Measurements from ENCODE around the gene SLC41A2. TPM values are rescaled to one million over a fixed set of nuclear protein-coding genes. Genes with fewer than 3 reads are reported as not detected.
"Not testable (repeated sequence)": the region's sequence is repeated elsewhere in the genome, so short reads cannot be mapped to it uniquely, and the experiment has no call there.

Gene SLC41A2
- total and polyA plus RNA-seq, 5 experiments from 2014 or later: 0.69 to 2.9 (median 2.8) TPM; not detected in 2

DNA sequence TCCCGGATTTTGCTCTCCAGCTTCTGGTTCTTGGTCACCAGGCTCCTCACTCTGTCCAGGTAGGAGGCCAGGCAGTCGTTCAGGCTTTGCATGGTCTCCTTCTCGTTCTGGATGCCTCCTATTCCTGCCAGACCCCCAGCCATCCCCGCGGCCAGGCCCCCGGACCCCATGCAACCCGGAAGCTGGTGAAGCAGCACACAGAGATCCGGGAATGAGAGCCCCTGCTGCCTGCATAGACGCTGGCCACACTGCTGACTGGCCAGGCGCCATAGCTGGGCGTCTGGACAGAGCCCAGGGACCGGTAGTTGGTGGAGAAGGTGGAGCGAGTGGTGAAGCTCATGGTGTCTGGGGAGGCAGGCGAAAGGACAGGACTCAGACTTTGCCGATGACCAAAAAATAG, 19.6 kb upstream of the SLC41A2 start:
- DNase-seq, POLR2A ChIA-PET, ATAC-seq, H3K27ac Mint-ChIP-seq, H3K9me3 Mint-ChIP-seq, H3K36me3 Mint-ChIP-seq, H3K4me3 Mint-ChIP-seq, H3K27me3 Mint-ChIP-seq: not testable (repeated sequence)
- peaks cover 0 to 20% (median 0%) of the 10 kb centered on the region in 4 donors for H3K4me1 Mint-ChIP-seq

DNA sequence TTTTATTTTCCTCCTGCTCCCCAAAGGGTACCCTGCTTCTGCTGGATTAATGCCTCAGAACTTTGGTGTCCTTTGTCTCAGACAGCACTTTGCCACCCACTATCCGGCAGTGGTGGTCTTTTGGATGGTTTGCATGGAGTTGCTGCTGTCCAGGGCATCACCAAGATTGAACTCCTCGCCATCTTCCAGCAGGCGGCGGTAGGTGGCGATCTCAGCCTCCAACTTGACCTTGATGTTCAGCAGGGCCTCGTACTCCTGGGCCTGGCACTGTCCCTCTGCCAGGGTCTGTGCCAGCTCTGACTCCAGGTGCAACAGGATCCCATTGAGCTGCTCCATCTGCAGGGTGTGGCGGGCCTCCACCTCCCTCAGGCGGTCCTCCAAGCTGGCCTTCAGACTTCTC, 18.6 kb upstream of the SLC41A2 start:
- Mint-ChIP-seq H3K4me1 (peaks cover 0 to 20% (median 0%) of the 10 kb centered on the region in 4 donors), H3K27ac (no peak overlapping the region), H3K9me3 (no peaks in the 10 kb centered on the region), H3K27me3 (peaks cover 0 to 3% (median 0%) of the 10 kb centered on the region in 5 donors), H3K36me3 (no peaks in the 10 kb centered on the region), H3K4me3 (no peak overlapping the region)
- DNase-seq (no peak), ATAC-seq (no peak)
- POLR2A ChIA-PET: no interaction called here

DNA sequence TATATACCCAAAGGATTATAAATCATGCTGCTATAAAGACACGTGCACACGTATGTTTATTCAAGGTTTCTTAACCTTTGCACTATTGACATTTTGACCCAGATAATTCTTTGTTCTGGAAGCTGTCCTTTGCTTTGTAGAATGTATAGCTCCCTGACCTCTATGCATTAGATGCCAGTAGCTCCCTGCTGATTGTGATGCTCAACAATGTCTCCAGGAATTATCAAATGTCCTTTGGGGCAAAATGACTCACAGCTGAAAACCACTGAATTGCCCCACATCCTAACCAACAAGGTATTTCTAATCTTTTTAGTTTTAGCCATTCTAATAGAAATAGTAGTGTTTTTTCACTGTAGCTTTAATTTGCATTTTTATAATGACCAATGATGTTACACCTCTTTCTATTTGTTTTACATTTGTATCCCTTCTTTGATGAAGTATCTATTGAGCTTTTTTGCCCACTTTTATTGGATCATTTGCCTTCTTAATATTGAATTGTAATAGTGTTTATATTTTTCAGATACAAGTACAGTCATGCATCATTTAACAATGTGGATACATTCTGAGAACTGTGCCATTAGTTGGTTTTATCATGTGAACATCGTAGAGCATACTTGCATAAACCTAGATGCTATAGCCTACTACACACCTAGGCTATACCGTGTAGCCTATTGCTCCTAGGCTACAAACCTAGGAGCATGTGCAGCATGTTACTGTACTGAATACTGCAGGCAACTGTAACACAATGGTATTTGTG, 17.7 kb upstream of the SLC41A2 start:
- Mint-ChIP-seq H3K4me3 (no peak overlapping the region), H3K27me3 (peaks cover 0 to 3% (median 0%) of the 10 kb centered on the region in 5 donors)
- ATAC-seq: no peak

DNA sequence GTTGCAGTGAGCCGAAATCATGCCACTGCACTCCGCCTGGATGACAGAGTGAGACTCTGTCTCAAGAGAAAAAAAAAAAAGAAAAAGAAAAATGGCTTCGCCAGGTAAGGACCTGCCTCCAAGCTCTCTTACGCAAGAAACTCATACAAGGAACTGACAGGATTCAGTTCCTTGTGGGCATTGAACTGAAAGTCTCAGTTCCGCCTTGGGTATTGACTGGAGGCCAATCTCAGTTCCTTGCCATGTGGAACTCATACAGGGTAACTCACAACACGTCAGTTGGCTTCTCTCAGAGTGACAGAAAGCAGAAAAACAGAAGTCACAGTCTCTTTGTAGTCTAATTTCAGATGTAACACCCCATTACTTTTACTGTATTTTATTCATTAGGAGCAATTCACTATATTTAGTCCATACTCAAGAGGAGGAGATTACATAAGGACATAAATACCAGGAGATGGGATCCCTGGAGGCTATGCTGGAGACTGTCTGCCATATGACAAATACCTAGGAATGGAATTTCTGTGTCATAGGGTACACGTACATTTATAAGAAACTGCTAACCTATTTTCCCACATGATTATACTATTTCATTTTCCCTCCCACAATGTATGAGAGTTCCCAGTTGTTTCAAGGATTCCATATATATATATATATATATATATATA, 16.7 kb upstream of the SLC41A2 start:
- no peak overlapping the region for H3K4me3 Mint-ChIP-seq
- H3K4me1 Mint-ChIP-seq: peaks cover 0 to 20% (median 0%) of the 10 kb centered on the region in 4 donors
- H3K9me3 Mint-ChIP-seq: no peaks in the 10 kb centered on the region
- peak in 1 of 10 donors; percentile 22 for DNase-seq
- no peaks in the 10 kb centered on the region for H3K36me3 Mint-ChIP-seq
- H3K27me3 Mint-ChIP-seq: no peaks in the 10 kb centered on the region
- H3K27ac Mint-ChIP-seq: peak overlapping the region in 1 of 10 donors; percentile 11
- POLR2A ChIA-PET: no interaction called here
- ATAC-seq: peak in 1 of 2 donors; percentile 79

More for the DNA sequence above, 17.7 kb upstream of the SLC41A2 start:
- Mint-ChIP-seq H3K9me3 (no peaks in the 10 kb centered on the region), H3K27ac (no peak overlapping the region), H3K4me1 (peaks cover 0 to 20% (median 0%) of the 10 kb centered on the region in 4 donors), H3K36me3 (no peaks in the 10 kb centered on the region)
- DNase-seq: no peak
- POLR2A ChIA-PET: no interaction called here

DNA sequence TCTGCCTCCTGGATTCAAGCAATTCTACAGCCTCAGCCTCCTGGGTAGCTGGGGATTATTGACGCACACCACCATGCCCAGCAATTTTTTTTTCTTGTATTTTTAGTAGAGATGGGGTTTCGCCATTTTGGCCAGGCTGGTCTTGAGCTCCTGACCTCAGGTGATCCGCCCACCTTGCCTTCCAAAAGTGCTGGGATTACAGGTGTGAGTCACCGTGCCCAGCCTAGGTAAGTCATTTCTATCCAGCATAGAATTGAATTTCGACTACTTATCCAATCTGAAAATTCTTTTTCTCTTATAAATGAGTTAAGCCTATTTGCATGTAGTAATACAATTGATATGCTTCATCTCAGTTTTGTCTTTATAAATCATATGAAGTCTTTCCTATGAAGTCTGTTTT, 15.2 kb upstream of the SLC41A2 start:
- H3K27ac Mint-ChIP-seq: no peak overlapping the region
- H3K36me3 Mint-ChIP-seq: no peaks in the 10 kb centered on the region
- no peak overlapping the region for H3K4me3 Mint-ChIP-seq
- H3K9me3 Mint-ChIP-seq: no peaks in the 10 kb centered on the region
- peaks cover 0 to 20% (median 0%) of the 10 kb centered on the region in 4 donors for H3K4me1 Mint-ChIP-seq
- DNase-seq (no peak), ATAC-seq (no peak)
- no peaks in the 10 kb centered on the region for H3K27me3 Mint-ChIP-seq
- POLR2A ChIA-PET: no interaction called here

DNA sequence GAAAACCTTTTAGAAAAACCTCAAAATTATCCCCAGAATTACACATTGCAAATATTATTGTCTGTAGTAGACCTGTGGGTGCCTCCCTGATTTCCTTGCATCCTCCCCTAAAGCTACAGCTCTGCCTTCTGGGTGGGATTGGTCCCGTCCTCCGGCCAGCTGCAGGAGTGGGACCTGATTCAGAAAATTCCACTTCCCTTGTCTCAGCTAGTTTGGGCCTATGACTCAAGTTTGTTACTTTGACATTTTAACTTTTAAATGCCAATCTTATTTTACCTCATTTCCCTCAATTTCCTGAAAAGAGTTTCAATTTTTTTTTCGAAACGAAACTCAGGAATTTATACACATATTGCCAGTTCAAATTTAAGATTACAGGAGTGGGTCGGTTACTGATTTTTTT, 13.2 kb upstream of the SLC41A2 start:
- Mint-ChIP-seq H3K4me1 (peaks cover 0 to 19% (median 0%) of the 10 kb centered on the region in 4 donors), H3K27me3 (peaks cover 0 to 4% (median 0%) of the 10 kb centered on the region in 5 donors), H3K36me3 (no peaks in the 10 kb centered on the region), H3K9me3 (no peaks in the 10 kb centered on the region), H3K4me3 (no peak overlapping the region), H3K27ac (no peak overlapping the region)
- DNase-seq: no peak
- no peak for ATAC-seq
- POLR2A ChIA-PET: no interaction called here

DNA sequence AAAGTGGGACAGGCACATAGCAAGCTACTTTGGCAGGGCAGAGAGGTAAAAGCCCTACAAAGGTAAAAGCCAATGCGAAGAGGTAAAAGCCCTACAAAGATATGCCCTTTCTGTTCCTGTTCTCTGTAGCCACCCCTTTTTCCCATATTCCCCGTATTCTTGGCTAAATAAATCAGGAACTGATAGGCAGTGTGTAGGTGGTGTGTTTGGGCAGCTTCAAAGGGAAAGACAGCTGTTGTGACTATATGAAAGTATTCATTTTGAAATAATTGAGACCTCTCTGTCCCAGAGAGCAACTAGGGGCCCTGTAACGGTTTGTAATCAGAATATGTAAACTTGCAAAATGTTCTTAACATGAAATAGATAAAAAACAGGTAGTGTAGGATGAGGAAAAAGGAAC, 11.3 kb upstream of the SLC41A2 start:
- H3K36me3 Mint-ChIP-seq: peaks cover 0 to 3% (median 0%) of the 10 kb centered on the region in 3 donors
- ATAC-seq (no peak), DNase-seq (no peak)
- no peak overlapping the region for H3K27ac Mint-ChIP-seq
- H3K4me1 Mint-ChIP-seq: peaks cover 0 to 7% (median 0%) of the 10 kb centered on the region in 4 donors
- no peaks in the 10 kb centered on the region for H3K9me3 Mint-ChIP-seq
- H3K4me3 Mint-ChIP-seq: no peak overlapping the region
- peaks cover 2 to 12% (median 10%) of the 10 kb centered on the region in 5 donors for H3K27me3 Mint-ChIP-seq
- POLR2A ChIA-PET: no interaction called here

DNA sequence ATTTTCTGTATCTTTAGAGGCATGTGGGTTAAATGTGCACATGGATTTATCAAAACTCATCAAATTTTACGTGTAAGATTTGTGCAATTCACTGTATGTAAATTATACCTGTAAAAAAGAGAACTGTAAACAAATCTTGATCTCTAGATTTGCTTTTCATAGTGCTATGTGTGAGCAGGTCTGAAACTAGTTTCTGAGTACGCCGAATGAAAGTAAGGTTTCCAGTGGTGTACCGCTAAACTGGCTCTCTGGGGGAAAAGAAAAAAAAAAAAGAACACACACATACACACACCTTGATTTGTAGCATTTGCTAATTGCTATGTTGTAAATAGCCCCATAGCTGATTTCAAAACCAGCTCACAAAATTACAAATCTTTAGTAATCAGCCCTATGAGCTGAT, 8.6 kb upstream of the SLC41A2 start:
- peaks cover 0 to 7% (median 0%) of the 10 kb centered on the region in 4 donors for H3K4me1 Mint-ChIP-seq

DNA sequence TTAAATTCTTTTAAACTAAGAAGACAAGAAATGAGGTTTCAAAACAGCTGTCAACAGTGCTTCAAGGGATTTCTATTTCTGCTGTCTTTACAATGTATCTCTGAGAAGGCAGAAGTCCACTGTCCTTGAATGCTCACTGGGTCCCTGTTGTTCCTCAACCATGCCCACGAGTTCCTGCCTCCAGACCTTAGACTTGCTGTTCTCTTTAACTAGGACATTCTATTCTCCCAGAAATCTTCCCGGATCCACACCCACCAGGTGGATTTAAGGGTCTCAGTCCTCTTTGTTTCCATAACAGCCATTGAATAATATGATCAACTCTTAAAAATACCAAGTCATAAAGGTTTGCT, 6.7 kb upstream of the SLC41A2 start:
- ATAC-seq: no peak
- peaks cover 0 to 11% (median 4%) of the 10 kb centered on the region in 4 donors for H3K4me1 Mint-ChIP-seq

More for the DNA sequence above, 8.6 kb upstream of the SLC41A2 start:
- Mint-ChIP-seq H3K27ac (no peak overlapping the region), H3K4me3 (no peak overlapping the region), H3K36me3 (peaks cover 0 to 3% (median 0%) of the 10 kb centered on the region in 3 donors), H3K27me3 (peaks cover 10 to 30% (median 19%) of the 10 kb centered on the region in 5 donors), H3K9me3 (no peaks in the 10 kb centered on the region)
- POLR2A ChIA-PET: no interaction called here
- DNase-seq: no peak
- ATAC-seq: no peak

DNA sequence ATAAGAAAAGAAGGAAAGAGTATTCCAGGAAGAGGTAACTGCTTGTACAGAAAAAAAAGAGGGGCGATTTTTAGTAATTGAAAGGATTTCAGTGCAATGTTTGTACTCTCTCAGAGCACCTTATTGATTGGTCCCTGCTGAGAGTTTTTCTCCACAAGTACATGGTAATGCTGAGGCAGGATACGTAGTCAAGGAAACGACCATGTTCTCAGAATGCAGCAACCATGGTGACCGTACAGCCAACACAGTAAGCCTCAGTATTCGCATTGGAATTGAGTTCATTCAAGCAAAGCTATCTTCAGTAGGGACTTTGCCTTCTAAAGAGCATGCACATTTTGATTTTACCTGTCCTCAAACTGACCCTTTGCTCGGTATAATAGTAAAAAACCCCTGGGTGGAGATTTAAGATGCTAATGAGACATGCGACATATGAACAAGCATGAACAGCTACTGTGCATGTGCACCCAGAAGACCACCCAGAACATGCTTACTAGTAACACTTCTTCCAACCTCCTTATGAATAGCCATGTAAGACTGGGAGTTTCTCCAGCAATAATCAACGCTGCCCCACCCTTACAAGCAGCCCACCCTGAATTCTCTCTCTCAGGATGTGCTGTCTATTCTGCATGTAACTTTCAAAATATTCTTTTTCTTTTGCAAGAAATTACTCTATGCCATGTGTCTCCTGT, 6.2 kb upstream of the SLC41A2 start:
- Mint-ChIP-seq H3K27me3 (peaks cover 10 to 30% (median 22%) of the 10 kb centered on the region in 5 donors), H3K4me3 (no peak overlapping the region), H3K27ac (no peak overlapping the region), H3K4me1 (peaks cover 0 to 15% (median 6%) of the 10 kb centered on the region in 4 donors), H3K9me3 (no peaks in the 10 kb centered on the region), H3K36me3 (peaks cover 0 to 3% (median 0%) of the 10 kb centered on the region in 3 donors)
- ATAC-seq: no peak
- POLR2A ChIA-PET: no interaction called here
- DNase-seq: no peak

More for the DNA sequence above, 6.7 kb upstream of the SLC41A2 start:
- POLR2A ChIA-PET: no interaction called here
- Mint-ChIP-seq H3K27ac (no peak overlapping the region), H3K4me3 (no peak overlapping the region), H3K9me3 (no peaks in the 10 kb centered on the region), H3K36me3 (peaks cover 0 to 3% (median 0%) of the 10 kb centered on the region in 3 donors), H3K27me3 (peaks cover 10 to 30% (median 22%) of the 10 kb centered on the region in 5 donors)
- DNase-seq: no peak

DNA sequence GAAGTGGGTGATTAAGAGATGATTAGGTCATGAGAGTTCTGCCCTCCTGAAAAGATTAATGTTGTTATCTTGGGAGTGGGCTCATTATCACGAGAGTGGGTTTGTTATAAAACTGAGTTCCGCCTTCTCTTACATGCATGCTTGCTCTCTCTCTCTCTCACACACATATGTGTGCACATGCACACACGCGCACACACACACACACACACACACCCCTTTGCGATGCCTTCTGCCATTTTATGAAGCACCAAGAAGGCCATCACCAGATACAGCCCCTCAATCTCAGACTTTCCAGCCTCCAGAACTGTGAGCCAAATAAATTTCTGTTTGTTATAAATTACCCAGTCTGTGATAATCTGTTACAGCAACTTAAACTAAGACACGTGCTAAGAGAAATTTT, 5.7 kb upstream of the SLC41A2 start:
- DNase-seq: no peak
- ATAC-seq: no peak
- POLR2A ChIA-PET: no interaction called here
- Mint-ChIP-seq H3K27ac (no peak overlapping the region), H3K9me3 (no peaks in the 10 kb centered on the region), H3K36me3 (peaks cover 0 to 3% (median 0%) of the 10 kb centered on the region in 3 donors), H3K4me3 (no peak overlapping the region), H3K27me3 (peaks cover 10 to 30% (median 22%) of the 10 kb centered on the region in 5 donors), H3K4me1 (peaks cover 3 to 21% (median 11%) of the 10 kb centered on the region in 4 donors)

DNA sequence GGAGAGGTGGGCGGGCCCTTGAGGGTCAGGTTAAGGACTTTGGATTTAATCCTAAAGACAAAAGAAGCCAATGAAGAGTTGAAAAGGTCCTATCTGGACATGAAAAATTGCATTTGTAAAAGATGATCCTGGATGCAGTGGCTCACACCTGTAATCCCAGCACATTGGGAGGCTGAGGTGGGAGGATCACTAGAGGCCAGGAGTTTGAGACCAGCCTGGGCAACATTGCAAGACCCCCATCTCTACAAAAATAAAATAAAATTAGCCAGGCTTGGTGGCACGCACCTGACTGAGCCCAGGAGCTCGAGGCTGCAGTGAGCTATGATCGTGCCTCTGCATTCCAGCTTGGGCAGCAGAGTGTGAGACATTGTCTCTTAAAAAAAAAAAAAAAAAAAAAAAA, 2.4 kb upstream of the SLC41A2 start:
- DNase-seq: no peak
- POLR2A ChIA-PET: no interaction called here
- Mint-ChIP-seq H3K4me1 (peaks cover 9 to 24% (median 19%) of the 10 kb centered on the region in 4 donors), H3K27ac (peak overlapping the region in 1 of 10 donors; percentile 36), H3K27me3 (peaks cover 8 to 30% (median 18%) of the 10 kb centered on the region in 5 donors), H3K36me3 (peaks cover 0 to 1% (median 0%) of the 10 kb centered on the region in 3 donors), H3K4me3 (no peak overlapping the region), H3K9me3 (no peaks in the 10 kb centered on the region)
- no peak for ATAC-seq
